GM21447 (cell line): ENCODE results near the gene KIF23.

Experiments
- ATAC-seq: cut with Tn5 transposase; IDR thresholded peaks from one replicate; pipeline ENCODE4 v1.9.1; 2021; ENCODE audit not compliant: unreplicated experiment

The KIF23 gene

DNA sequence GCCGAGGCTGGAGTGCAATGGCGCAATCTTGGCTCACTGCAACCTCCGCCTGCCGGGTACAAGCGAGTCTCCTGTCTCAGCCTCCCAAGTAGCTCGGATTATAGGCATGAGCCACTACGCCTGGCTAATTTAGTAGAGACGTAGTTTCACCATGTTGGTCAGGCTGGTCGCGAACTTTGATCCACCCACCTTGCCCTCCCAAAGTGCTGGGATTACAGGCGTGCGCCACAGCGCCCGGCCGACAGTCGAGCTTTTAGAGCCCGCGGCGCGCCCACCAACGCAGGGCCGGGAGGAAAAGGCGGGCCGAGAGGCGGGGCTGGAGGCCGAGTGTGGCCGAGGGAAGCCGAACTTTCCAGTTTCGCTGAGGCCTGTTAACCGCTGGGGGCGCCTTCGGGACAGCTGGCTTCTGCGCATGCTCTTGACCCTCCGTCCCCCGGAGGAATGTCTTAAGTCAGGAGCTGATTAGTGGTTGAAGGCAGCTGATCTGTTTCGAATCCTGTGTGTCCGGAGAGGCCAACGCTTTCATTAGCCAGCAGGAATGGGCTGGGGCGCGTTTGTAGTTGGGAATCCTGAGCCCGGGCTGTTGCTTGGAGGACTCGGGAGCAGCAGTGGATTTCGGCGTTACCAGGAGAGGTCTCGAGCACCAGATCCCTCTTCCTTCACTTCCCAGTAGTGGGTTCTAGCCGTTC lies 48.5 kb downstream of the KIF23 start:
- ATAC-seq = peak; percentile 88

DNA sequence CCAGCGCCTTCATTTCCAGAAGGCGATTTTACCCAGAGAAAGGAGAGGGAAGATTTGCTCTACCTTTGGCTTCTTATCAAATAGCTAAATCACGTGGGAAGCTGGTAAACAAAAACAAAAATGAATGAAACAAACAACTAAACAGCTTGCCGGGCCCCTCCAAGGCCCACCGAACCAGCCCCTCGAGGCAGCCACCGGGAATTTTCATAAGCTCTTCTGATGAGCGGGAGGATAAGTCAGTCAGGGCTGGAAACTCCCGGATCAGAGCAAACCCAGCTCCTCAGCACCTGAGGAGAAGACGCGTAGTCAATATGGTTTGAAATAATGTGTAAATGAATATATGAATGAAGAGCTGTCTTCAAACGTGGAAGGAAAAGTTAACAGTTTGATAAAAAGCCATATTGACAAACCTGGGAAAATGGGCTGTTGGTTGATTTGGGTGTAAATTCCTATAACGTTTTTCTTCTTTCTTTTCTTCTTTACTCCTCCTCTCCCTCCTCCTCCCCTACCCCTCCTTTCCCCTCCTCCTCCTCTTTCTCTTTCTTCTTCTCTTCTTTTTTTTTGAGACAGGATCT lies 49.1 kb downstream of the KIF23 start:
- no peak for ATAC-seq

DNA sequence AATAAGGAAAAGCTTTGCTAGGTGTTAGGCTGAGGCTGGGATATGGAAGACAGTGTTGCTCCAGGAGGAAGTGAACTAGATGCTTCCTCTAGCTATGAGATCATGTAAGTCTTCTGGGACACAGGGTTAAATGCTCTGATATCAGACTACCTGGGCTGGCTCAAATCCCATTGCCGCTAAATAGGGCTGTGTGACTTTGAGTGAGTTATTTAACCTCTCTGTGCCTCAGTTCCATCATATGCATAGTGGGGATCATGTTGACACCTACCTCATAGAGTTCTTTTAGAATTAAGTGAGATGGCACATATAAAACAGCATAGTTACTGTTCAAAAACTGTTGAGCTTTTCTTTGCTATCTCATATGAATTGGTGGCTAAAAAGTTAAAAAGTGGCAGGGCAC lies 51.1 kb downstream of the KIF23 start:
- no peak for ATAC-seq

DNA sequence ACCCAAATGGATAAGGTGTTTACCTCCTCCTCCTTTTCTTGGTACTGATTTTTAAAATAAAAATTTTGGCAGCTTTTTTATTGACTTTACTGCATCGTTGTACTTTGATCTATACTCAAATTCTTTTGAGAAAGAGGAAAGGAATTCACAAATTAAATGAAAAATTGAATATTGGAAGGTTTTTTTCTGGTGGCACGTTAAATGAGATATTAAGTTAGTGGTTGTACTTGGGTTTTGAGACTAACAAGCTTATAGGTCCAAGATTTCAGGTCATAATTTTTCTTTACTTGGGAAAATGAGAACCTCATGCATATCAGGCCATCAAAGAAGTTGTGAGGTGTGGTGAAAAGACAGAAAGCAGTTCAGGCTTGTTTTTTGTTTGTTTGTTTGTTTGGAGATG lies 52.6 kb downstream of the KIF23 start:
- no peak for ATAC-seq

DNA sequence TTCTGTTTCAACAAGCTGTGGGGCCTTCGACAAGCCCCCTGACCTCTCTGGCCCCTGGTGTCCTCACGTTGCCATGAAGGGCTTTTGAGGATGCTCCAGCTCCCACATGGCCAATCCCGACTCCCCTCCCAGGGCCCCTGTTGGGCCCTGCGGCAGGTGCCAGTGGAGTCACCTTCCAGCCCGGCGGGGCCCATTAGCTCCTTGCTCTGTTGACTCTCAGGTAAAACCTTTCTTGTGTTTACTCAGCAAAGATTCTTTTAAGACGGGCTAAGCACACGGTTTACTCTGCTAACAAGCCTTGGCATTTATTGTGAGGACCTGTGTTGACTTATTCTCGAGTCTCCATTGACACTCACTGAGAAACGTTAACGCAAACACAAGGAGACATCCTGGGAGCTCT lies 53.5 kb downstream of the KIF23 start:
- no peak for ATAC-seq

DNA sequence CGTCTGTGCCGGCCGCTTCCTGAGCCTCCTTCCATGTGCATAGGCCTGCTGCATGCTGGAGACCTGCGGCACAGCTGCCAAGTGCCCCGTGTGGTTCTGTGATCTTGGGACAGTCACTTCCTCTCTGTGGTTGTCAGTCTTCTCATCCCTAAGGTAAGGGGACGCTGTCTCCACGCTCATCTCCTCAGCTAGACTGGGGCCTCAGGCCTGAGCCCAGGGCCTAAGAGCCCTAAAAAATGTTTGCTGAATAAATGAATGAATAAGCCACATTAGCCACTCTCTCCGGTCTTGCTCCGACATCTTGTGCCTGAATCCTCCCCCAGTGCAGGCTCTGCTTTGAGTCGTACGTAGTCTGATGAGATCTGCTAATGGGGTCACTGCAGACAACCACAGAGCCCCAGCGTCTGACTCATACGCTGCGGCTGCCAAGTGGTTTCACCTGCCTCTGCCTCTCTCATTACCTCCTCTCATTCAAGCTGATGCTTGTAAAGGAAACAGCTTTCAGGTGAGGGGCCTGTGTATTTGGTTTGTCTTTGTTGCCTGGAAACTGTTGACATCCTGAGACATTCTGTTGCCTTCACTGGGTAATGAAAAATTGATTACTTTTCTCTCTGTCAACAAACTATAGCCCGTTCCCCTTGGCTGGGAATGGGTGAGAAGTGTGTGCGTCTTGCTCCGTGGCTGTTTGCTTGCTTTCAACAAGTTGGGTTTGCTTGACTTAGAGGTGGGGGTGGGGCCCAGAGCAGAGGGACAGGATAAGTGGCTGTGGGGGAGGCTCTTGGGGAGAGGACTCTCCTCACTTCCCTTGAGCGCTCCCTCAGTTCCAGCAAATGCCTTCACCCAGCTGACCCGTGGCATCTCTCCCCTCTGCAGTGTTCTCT lies 54.3 kb downstream of the KIF23 start:
- no peak for ATAC-seq

DNA sequence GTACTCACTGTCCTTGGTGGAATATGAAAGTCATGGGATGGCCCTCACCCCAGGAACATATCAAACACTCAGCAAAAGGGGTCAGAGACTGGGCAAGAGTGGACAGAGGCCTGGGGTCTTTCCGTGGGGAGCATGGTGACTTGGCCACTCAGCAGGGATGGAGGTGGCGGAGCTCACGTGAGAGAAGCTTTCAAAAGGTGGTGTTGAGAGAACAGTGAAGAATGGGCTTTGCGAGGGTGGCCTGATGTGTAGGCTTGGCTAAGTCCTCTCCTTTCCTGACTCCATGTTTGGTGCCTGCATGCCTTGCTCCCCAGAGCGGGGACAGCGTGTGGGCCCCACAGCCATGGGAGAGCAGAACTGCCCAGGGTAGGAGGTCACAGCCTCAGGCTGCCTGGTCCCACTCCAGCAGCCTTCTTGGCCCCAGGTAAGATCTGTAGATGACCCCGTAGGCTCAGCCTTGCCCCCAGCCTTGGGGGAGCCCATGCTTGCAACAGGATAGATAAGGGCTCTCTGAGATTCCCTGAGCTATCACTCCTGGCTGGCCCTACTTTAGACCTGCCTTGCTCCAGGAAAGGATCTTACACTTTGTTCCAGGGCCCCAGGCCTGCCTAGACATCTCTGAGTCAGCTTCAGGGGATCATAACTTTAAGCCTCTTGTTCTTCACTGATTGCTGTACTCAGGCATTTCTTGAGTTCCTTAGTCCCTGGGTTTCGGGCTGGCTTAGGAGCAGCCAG lies 55.5 kb downstream of the KIF23 start:
- no peak for ATAC-seq

DNA sequence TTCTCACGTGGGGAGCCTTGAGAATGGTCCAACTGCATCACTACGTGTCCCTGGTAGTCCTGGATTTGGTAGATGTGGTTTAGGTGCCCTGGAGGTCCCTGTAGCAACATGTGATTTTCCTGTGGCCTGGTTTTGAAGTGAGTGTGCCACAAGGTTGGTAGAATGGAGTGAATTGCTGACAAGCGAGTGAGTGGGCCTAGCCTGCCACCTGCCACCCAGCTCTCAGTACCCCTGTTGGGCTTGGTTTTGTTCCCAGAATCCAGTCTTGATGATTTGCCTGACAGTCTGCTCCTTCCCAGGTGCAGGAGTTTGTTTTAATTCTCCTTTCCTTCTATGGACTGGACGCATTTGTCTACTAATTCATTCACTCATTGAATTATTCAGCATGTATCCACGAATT lies 57.9 kb downstream of the KIF23 start:
- no peak for ATAC-seq

DNA sequence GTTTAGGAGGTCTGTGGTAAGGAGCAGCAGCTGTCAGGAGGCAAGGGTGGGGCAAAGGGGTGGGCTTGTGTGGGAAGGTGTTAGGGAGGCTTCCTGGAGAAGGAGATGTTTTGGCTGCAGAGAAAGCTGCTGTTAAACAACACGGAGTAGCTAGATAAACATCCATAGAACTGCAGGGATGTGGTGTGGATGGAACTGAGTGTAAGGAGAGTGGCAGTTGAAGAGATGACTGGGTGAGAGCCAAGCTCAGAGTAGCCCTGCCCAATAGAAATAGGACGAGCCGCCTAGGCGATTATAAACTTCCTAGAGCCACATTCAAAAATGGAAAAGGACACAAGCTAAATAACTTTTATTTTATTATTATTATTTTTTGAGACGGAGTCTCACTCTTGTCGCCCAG lies 58.4 kb downstream of the KIF23 start:
- no peak for ATAC-seq

DNA sequence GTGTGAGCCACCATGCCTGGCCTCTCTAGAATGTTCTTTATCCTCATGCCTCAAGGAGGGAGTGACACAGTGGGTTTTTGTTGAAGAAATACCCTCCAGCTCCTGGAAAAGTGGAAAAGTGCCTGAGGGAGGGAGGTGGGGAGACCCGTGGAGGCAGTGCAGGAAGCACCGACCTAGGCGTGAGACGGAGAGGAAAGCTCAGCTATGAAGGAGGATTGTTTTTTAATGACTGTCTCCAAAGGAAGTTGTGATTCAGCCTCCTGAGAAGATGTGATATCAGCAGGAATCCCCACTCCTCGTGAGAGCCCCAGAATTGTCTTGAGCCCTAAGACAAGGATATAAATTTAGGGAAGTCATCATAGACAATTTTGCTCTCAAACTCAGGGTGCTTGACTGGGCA lies 60.1 kb downstream of the KIF23 start:
- ATAC-seq = no peak

DNA sequence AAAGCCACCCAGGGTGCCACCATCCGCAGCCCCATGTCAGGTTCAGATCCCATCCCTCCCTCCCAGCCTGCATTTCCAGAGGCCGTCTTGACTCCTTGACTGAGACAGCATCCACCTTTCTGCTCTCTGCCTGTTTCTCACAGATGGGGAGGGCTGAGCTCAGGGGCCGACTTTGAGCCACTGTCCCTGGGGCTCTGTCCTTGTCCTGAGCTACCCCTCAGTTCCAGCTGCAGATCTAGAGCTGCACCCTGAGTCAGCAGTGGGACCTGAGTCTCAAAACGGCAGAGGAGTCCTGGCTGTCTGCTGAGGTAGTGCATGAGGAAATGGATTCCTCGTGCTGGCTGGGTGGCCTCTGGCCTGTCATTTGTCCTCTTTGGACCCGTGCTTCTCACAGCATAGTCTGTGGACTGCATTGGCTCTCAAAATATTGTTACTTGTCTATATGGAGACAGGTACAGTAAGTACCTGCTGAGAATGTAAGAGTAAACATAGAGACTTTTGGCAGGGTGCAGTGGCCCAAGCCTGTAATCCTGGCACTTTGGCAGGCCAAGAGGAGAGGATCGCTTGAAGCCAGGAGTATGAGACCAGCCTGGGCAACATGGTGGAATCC lies 60.8 kb downstream of the KIF23 start:
- no peak for ATAC-seq

DNA sequence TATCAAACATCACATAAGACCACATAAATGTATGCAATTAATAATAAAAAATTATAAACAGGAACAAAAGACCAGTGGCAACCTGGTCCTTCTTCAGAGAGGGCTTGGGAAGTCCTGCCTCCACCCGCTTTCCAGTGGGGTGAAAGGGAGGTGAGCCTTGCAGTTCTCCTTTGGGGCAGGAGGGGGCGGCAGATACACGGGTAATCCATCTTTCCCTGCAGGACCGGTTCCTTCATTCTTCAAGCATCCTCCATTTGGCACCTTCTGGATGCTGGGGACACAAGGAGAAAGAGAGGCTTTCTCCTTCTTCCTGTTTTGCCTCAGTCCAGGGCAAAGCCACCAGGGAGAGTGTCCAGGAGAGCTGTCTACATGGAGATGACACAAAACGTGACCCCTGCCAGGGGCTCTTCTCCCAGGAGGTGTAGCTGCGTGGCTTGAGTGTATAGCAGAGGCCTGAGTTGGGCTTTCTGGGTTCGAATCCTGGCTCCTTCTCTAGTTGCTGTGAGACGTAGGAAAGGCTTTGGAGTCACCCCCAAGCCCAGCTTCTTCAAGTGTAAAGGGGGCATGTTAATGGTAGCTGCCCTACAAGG lies 61.7 kb downstream of the KIF23 start:
- ATAC-seq = no peak

DNA sequence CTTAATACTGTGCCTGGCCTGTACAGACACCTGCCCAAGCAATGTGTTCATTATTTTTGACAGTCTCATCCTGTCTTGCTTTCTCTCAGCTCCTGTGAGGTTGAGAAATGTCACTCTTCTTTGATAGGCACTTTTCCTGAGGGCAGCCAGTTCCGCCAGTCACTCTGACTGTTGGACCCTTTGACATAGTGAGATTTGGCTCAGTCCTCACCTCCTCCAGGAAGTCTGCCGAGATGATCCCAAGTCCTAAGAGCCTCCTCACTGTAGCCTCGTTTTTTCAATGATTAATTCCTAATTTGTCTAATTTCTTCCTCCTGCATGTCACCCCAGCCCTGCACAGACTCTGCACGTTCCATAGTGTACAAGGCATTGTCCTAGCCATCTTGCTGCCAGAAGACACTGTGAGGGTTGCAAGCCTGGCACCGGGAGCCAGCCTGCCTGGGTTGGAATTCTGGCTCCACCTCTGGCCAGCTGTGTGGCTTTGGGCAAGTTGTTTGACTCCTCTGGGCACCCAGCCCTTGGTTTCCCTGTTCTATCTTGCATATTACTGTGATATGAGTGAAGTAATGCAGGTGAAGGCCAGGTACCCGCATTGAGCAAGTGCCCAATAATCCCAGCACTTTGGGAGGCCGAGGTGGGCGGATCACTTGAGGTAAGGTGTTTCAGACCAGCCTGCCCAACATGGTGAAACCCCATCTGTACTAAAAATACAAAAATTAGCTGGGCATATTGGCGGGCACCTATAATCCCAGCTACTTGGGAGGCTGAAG lies 62.7 kb downstream of the KIF23 start:
- ATAC-seq = no peak

DNA sequence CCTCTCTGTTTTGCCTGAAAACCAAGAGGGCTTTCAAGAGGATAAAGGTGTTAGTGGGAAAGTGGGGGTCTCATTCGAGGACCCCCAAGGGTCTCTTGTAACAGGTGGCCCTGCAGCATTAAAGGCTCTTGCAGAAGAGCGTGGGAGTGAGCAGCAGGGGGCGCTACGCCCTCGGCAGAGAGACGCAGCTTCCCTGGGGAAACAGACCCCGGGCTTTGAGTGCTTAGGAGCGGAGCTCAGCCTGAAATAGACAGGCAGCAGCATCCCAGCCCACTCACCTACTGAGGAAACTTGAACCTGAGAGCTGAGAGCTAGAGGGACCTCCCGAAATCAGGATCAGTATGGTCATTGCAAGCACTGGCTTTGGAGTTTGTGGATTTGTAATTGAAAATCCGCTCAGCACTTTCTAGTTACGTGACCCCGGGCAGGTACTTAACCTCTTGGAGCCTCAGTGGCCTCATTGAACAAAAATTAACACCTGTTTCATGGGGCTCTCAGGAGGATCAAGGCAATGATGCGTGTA lies 64.2 kb downstream of the KIF23 start:
- ATAC-seq = no peak

DNA sequence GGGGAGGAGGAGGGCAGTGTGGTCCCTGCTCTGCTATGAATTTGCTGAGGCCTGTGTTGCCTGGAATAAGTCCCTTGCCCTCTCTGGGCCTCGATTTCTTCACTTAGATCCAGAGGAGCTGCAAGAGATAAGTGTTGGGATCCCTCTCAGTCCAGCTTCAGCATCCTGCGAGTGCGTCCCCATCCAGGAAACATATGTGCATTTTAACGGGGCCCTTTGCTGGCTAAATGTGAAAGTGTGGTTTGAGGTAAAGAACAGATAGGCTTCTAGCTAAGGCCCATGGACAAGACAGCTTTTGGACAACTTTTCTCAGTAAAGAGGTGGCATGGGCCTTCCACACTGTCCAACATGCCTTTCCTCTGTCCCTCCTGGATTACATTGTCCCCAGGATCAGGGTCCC lies 64.9 kb downstream of the KIF23 start:
- no peak for ATAC-seq

DNA sequence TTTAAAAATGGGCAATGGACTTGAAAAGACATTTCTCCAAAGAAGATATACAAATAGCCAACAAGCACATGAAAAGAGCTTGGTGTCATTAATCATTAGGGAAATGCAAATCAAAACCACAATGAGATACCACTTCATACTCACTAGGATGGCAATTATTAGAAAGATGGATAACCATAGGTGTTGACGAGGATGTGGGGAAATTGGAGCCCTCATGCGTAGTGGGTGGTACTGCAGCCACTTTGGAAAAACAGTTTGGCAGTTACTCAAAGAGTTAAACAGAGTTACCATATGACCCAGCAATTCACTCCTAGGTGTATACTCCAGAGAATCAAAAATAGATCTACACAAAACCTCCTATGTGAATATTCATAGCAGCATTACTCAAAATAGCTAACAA lies 65.8 kb downstream of the KIF23 start:
- ATAC-seq = no peak

DNA sequence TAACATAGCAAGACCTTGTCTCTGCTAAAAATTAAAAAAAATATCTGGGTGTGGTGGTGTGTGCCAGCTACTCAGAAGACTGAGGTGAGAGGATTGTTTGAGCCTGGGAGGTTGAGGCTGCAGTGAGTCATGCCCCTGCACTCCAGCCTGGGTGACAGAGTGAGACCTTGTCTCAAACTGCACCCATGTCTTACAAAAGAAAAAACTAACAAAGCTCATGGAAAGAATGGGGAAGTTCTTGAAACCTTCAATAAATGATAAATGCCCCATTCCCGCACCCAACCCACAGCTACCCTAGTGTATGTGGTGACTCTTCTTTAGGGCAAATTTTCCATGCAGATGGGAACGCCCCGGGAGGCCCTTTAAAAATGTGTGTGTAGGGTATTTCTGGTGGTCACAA lies 66.8 kb downstream of the KIF23 start:
- ATAC-seq = no peak

DNA sequence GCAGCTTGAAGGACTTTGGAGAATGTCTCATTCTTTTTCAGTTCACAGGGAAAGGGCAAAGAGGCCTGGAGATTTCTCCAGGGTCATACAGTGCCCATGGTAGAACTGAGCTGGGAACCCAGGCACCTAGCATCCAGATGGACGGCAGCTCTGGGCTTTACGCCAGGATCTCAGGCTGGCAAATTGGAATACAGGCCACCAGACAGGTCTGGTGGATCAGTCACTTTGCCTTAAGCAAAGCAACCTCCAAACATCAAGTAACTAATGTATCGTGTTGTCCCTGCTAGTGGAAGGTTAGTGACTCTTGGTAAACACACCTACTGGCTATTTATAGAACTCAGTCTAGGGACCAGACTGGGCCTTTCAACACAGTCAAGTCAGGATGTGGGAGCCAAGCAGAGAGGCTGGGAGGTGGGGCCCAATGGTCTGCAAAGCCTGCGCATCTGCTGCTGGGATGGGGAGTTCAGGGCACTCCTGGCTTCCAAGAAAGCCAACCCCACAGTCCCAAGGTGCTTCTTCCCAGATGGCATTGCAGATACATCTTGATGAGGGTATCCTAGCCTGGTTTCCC lies 68.6 kb downstream of the KIF23 start:
- no peak for ATAC-seq

DNA sequence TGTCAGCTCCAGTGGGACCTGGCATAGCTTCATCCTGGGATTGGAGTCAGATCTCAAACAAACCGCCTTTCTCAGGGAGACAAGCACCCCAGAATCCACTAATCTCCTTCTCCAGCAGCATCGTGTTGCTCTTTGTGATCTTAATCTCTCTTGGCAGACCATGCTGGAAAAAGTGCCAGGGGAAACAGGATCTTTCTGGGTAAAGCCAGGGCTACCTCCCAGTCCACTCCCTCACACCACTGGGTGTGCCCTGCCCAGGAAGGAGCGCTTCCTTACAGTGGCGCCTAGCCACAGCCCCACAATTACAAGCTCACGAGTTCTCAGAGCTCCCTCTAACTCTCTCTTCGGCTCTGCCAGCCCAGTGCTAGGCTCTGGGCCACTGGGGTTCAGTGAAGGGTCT lies 70.7 kb downstream of the KIF23 start:
- ATAC-seq = no peak
